Stimulated activated CD8-positive, alpha-beta memory T cell treated with anti-CD3 and anti-CD28 coated beads, Interleukin-4, amount 100 ng/mL, for 4 hours (primary cell): ENCODE measurements around the gene LDHA.
"Not testable (repeated sequence)": the region's sequence is repeated elsewhere in the genome, so short reads cannot be mapped to it uniquely, and the experiment has no call there.

Experiments
- DNase-seq, 2 donors: peaks; one replicate each; pipeline ENCODE4 v3.0.0-alpha.2; 2020; ENCODE audit warnings: low read depth in 2 of 2, low spot score in 1 of 2

Gene LDHA

GRCh38 chr11:18393581-18394274, 635 bp upstream of the LDHA start:
- DNase-seq = no peak

- DNase-seq = no peak
Measured at GRCh38 chr11:18394928-18395734, 768 bp downstream of the LDHA start.

GRCh38 chr11:18395735-18396504, 1.6 kb downstream of the LDHA start:
- peak; percentile 84 to 91 for DNase-seq

DNA sequence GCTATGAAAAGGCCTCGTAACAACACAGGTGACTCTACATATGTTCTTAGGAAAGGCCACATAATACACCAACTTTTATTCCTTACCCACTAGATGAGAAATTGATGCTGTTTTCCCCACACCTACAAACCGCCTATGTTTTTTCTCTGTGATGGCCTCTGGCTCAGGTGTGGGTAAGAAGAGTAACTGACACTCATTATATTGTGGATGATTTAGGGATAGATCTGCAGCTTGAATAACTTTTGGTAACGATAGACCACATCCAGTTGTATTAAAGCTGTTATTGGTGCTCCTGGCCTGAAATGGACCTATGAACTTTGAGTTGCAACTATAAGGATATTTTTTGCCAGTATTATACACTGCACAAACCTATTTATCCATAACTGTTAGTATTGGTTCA, 3.6 kb downstream of the LDHA start:
- no peak for DNase-seq

- DNase-seq = not testable (repeated sequence)
Measured at GRCh38 chr11:18401077-18401476, 6.7 kb downstream of the LDHA start.

GRCh38 chr11:18404062-18404461, 9.7 kb downstream of the LDHA start:
- no peak for DNase-seq

DNA sequence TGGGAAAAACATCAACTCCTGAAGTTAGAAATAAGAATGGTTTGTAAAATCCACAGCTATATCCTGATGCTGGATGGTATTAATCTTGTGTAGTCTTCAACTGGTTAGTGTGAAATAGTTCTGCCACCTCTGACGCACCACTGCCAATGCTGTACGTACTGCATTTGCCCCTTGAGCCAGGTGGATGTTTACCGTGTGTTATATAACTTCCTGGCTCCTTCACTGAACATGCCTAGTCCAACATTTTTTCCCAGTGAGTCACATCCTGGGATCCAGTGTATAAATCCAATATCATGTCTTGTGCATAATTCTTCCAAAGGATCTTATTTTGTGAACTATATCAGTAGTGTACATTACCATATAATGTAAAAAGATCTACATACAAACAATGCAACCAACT, 13.0 kb downstream of the LDHA start:
- not testable (repeated sequence) for DNase-seq

- no peak for DNase-seq
Measured at GRCh38 chr11:18408558-18409291, 14.4 kb downstream of the LDHA start.

DNA sequence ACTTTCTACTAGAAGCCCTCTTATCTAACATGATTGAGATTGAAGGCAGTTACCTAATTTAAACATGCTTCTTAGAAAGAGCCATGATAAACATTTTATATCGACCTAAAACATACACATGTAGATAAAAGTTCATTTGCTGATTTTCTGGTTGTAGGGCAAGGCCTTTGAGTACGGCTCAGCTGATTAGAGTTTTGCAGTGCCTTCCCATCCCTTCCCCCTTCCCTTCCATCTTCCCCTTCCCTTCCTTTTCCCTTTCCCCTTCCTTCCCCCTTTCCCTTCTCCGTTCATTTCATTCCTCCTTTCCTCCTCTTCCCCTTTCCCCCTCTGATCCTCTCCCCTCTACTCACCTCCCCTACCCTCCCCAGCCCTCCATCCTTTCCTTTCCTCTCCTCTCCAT, 22.1 kb downstream of the LDHA start:
- no peak for DNase-seq

DNA sequence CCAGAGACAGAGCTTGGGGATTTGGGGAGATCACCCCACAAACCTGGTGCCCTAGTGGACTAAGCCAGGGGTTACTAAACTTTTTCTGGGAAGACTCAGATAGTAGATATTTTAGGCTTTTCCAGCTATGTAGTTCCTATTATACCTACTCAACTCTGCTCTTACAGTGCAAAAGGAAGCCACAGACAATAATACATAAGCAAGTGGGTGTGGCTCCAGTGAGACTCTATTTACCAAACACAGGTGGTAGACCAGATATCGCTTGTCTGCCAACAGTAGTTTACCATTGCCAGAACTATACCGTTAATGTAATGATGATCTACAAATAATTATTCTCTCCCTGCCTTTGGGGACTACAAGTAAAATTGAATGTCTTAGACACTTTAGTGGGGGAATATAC, 24.7 kb downstream of the LDHA start:
- DNase-seq = no peak

GRCh38 chr11:18420067-18420466, 25.7 kb downstream of the LDHA start:
- no peak for DNase-seq

- DNase-seq = no peak
Measured at GRCh38 chr11:18427240-18427639, 32.9 kb downstream of the LDHA start.

DNA sequence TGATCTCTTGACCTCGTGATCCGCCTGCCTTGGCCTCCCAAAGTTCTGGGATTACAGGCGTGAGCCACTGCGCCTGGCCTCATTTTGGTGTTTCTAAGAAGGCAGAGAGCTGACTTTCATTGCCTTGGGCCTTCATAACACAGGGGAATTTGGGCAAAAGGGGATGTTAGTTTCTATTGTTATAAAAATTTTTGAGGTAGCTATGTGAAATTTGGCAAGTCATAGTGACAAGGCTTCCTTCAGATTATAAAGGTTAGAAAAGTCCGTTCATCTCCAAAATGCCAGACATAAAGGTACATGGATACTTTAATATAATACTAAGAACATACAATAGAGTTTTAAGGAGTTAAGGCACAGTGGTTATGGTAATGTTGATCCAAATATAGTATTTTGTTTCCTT, 35.0 kb downstream of the LDHA start:
- no peak for DNase-seq

- no peak for DNase-seq
Measured at GRCh38 chr11:18438691-18439090, 44.3 kb downstream of the LDHA start.

DNA sequence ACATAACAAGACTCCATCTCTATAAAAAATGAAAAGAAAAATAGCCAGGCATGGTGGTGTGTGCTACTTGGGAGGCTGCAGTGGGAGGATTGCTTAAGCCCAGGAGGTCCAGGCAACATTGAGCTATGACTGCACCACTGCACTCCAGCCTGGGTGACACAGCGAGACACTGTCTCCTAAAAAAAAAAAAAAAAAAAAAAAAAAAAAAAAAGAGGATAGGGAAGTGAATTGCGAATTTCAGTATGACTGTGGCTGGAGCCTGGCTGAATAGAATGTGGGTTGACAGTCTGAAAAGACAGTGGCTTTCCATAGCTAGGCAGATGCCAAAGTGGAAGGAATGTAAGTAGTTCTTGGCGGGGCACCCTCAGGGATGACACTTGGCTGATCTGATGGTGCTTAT, 54.9 kb downstream of the LDHA start:
- no peak for DNase-seq

DNA sequence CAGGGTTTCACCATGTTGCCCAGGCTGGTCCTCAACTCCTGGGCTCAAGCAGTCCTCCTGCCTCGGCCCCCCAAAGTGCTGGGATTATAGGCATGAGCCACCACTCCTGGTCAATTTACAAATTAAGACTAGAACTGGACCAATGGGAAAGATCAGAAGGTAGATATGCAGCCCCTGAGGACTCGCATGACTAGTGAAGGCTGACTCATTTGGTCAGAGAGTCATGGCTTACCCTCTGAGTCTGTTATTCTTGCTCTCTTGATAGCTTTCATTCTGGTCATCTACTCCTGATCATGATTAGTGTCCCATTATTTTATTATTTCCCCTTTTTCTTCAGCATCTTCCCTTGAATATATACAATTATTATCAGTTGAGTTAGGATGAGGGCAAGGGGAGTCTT, 58.6 kb downstream of the LDHA start:
- no peak for DNase-seq

DNA sequence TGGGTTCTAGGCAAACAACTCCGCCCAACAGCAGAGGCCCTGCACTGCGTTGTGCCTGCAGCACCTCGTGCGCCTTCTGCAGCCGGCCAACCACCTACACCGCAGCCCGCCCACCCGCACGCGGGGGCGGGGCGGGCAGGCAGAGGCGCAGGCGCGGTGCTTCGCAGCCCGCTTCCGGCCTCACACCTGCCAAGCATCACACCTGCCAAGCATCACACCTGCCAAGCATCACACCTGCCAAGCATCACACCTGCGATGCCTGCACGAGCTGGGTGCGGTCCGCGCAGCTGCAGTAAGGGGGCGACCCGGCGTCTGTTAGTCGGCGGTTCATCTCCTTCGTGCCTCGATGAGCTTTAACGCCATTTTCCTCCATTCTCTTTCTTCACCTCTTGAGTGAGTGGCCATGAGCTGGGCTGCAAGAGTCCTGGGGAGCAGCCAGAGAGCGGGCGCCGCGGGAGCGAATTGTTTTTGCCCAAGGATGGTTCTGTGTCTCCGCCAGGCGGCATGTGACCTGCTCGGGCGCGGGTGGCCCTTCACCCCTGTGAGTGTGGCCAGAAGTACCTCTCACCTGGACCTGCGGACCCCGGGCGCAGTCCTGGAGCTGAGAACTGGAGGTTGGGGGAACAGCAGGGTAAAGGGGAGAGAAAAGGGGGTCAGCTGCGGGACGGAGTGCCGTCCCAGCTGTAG, 61.5 kb downstream of the LDHA start, which contains the start of gene LDHAL6A:
LDHAL6A (plus strand) TSS at position 171 of the 687 bp plus-strand sequence. CDS start 825 bp downstream, outside the sequence.
- DNase-seq = no peak

GRCh38 chr11:18457450-18457849, 63.1 kb downstream of the LDHA start:
- DNase-seq = no peak
